K562 (cell line): ENCODE results near the gene IL4R. TPM values are rescaled to one million over a fixed set of nuclear protein-coding genes. Genes with fewer than 3 reads are reported as not detected.

Experiments
- ATAC-seq: fragments of 200-7000 bp; cut with Tn5 transposase; 3 replicates; pipeline ENCODE4 v1.9.1; 2020; ENCODE audit warnings: moderate library complexity
- BruUV-seq: library from RNA; stranded (reverse); fragments of 400-500 nt; replicated peaks from 2 replicates; lab custom pipeline; 2021; lab: Mats Ljungman, UMichigan
- CTCF ChIA-PET: fragments of 300-600 bp; formaldehyde crosslinking; extraction: SDS; loops from one replicate; lab custom pipeline; 2021; ENCODE audit warnings: low intra/inter-chr PET ratio; lab: Yijun Ruan, JAX
- POLR2A ChIA-PET: fragments of 300-600, 350-650 bp; sonication (Branson Sonifier 250); formaldehyde crosslinking; extraction: SDS; loops from one replicate; lab custom pipeline; 2021; ENCODE audit warnings: antibody characterized with exemption, inconsistent platforms; lab: Yijun Ruan, JAX
- DNase-seq, 4 experiments: peaks; one replicate each; pipeline versions ENCODE4 v3.0.0 to v3.0.0-alpha.2; 2011 to 2018; ENCODE audit warnings: low spot score in 3 of 4, mixed read lengths in 3 of 4; ENCODE audit errors: extremely low read depth in 1 of 4
- FAIRE-seq: peaks from 2 replicates; lab custom pipeline; 2011; peaks lifted over from hg19 to GRCh38; lab: Jason Lieb, UNC
- H2AFZ ChIP-seq: 2 replicates; pipeline ENCODE4 v1.6.0; 2011; ENCODE audit warnings: low read depth, low read length, control low read depth, inconsistent platforms
- H3K27ac ChIP-seq: fragments of 200-600 bp; 3 replicates; pipeline ENCODE4 v1.8.0; 2011; ENCODE audit warnings: low read depth, mild to moderate bottlenecking, control low read depth, inconsistent platforms, low read length, moderate library complexity, mixed read lengths; ENCODE audit errors: extremely low read depth
- H3K27me3 ChIP-seq, 2 experiments: fragments of 300-600 bp in 1 of 2; 2 replicates in 1 of 2; 3 replicates in 1 of 2; pipeline versions ENCODE4 v1.6.0 to v1.8.0; 2011; ENCODE audit warnings: inconsistent platforms in 2 of 2, low read length in 2 of 2, mild to moderate bottlenecking in 1 of 2, mixed read lengths in 1 of 2, moderate library complexity in 1 of 2; ENCODE audit not compliant: control insufficient read depth in 2 of 2, insufficient read depth in 2 of 2
- H3K36me3 ChIP-seq: fragments of 300-600 bp; 3 replicates; pipeline ENCODE4 v1.8.0; 2011; ENCODE audit warnings: mild to moderate bottlenecking, low read length, inconsistent platforms; ENCODE audit not compliant: control insufficient read depth, insufficient read depth
- H3K4me1 ChIP-seq, 2 experiments: fragments of 200-600 bp in 1 of 2; replicated peaks in 1 of 2; 2 replicates in 1 of 2; 3 replicates in 1 of 2; pipeline versions ENCODE4 v1.5.1 to v1.8.0; 2011; ENCODE audit warnings: inconsistent platforms in 2 of 2, low read length in 2 of 2, mild to moderate bottlenecking in 1 of 2, mixed read lengths in 1 of 2, moderate library complexity in 1 of 2; ENCODE audit not compliant: control insufficient read depth in 2 of 2, insufficient read depth in 2 of 2
- H3K4me2 ChIP-seq: 2 replicates; pipeline ENCODE4 v1.6.1; 2011; ENCODE audit warnings: low read length, control low read depth, inconsistent platforms, mixed read lengths; ENCODE audit not compliant: insufficient read depth
- H3K4me3 ChIP-seq: fragments of 200-600 bp; sonication (generic), shearing (Covaris generic); 2 replicates; pipeline ENCODE4 v1.5.1; 2016; ENCODE audit warnings: control low read depth, inconsistent platforms
- H3K79me2 ChIP-seq: fragments of 200-600 bp; 3 replicates; pipeline ENCODE4 v1.8.0; 2011; ENCODE audit warnings: low read length, inconsistent platforms; ENCODE audit not compliant: control insufficient read depth, insufficient read depth
- H3K9ac ChIP-seq, 2 experiments: 2 replicates each; pipeline versions ENCODE4 v1.6.0 to v1.6.1; 2011; ENCODE audit warnings: low read depth in 2 of 2, low read length in 2 of 2, control low read depth in 1 of 2, inconsistent platforms in 1 of 2, mild to moderate bottlenecking in 1 of 2, mixed read lengths in 1 of 2; ENCODE audit not compliant: insufficient read depth in 1 of 2
- H3K9me1 ChIP-seq: one replicate; pipeline ENCODE4 v1.6.0; 2011; ENCODE audit warnings: inconsistent platforms, mild to moderate bottlenecking, low read length, moderate library complexity; ENCODE audit not compliant: control insufficient read depth, insufficient read depth
- H3K9me3 ChIP-seq: replicated peaks from 2 replicates; pipeline ENCODE4 v1.5.1; 2011; ENCODE audit warnings: low read depth, low read length, inconsistent platforms; ENCODE audit not compliant: control insufficient read depth, insufficient read depth
- H4K20me1 ChIP-seq: replicated peaks from 2 replicates; pipeline ENCODE4 v1.6.1; 2011; ENCODE audit warnings: low read length, inconsistent platforms, mixed read lengths; ENCODE audit not compliant: control insufficient read depth, insufficient read depth
- E2F1 ChIP-seq: sonication (generic); formaldehyde crosslinking; IDR thresholded peaks from 2 replicates; pipeline ENCODE4 v1.8.1; 2023; ENCODE audit warnings: mild to moderate bottlenecking, missing genetic modification reagents, moderate library complexity
- ETV6 ChIP-seq, 3 experiments: fragments of 150-350 bp in 1 of 3; sonication (generic) in 1 of 3; formaldehyde crosslinking in 1 of 3; IDR thresholded peaks; 2 replicates each; pipeline versions ENCODE4 v1.6.1 to v1.8.0; 2014 to 2022; ENCODE audit warnings: borderline replicate concordance in 2 of 3, low read depth in 2 of 3, antibody characterized with exemption in 1 of 3, low read length in 1 of 3, mild to moderate bottlenecking in 1 of 3, missing genetic modification reagents in 1 of 3
- IRF9 ChIP-seq: fragments of 450-650 bp; IDR thresholded peaks from 2 replicates; pipeline ENCODE4 v1.6.1; 2016; ENCODE audit warnings: missing biosample characterization, missing genetic modification characterization
- NONO ChIP-seq, 2 experiments: fragments of 200-400 bp in 1 of 2; fragments of 450-650 bp in 1 of 2; formaldehyde crosslinking in 1 of 2; IDR thresholded peaks; 2 replicates each; pipeline ENCODE4 v1.6.1; 2017; ENCODE audit warnings: low read depth in 2 of 2, mild to moderate bottlenecking in 2 of 2, moderate library complexity in 2 of 2, low read length in 1 of 2
- TFAM ChIP-seq: fragments of 250-450 bp; sonication (Bioruptor Pico); conservative IDR thresholded peaks from 2 replicates; pipeline ENCODE4 v1.5.0; 2021; ENCODE audit warnings: mild to moderate bottlenecking, moderate library complexity
- ZBTB1 ChIP-seq: sonication (generic); formaldehyde crosslinking; IDR thresholded peaks from 2 replicates; pipeline ENCODE4 v1.8.1; 2023; ENCODE audit warnings: missing genetic modification reagents, low read depth, mild to moderate bottlenecking, borderline replicate concordance
- ZNF717 ChIP-seq: fragments of 250-450 bp; sonication (Bioruptor Pico); IDR thresholded peaks from 2 replicates; pipeline ENCODE4 v1.5.0; 2021
- in situ Hi-C: fragments of 300-500 bp; cut with MboI; formaldehyde crosslinking; loops from 4 replicates; pipeline ENCODE4 v1.15.0; 2018; ENCODE audit warnings: inconsistent platforms, mixed read lengths
- intact Hi-C: fragments of 100-400 bp; cut with micrococcal nuclease; formaldehyde crosslinking; loops from 2 replicates; pipeline ENCODE4 v1.14.2; 2022
- polyA plus RNA-seq, 8 experiments: library from polyadenylated mRNA; depleted of rRNA in 4 of 8; stranded (reverse) in 5 of 8; unstranded in 3 of 8; fragments of >200 nt; fragmentation: Nextera tagmentation in 2 of 8; fragmentation: Illumina TruSeq in 1 of 8; extraction: Ambion mirVana in 2 of 8; extraction: Trizol in 1 of 8; gene quantifications; 2 replicates each; pipeline versions ENCODE4 v1.2.1 to v1.2.3, GENCODE V29; 2011 to 2014; ENCODE audit warnings: inconsistent platforms in 1 of 8, missing spikeins in 1 of 8
- total RNA-seq, 7 experiments: library from RNA; depleted of rRNA in 6 of 7; stranded (reverse); fragments of >200 nt in 6 of 7; fragmentation: Illumina TruSeq in 2 of 7; extraction: Trizol in 2 of 7; gene quantifications; 2 replicates each; pipeline versions ENCODE4 v1.2.1 to v1.2.3, GENCODE V29; 2011 to 2021; ENCODE audit warnings: low replicate concordance in 1 of 7
- TF ChIP-seq, protein P1 (sequence below), 2 experiments: fragments of 150-350 bp in 1 of 2; IDR thresholded peaks; 2 replicates each; pipeline ENCODE4 v1.6.1; 2012 to 2016; ENCODE audit warnings: low read depth in 2 of 2, low read length in 2 of 2, mild to moderate bottlenecking in 1 of 2, moderate library complexity in 1 of 2
- TF ChIP-seq, protein P2 (sequence below): fragments of 250-450 bp; sonication (Bioruptor Pico); IDR thresholded peaks from 2 replicates; pipeline ENCODE4 v1.8.0; 2022; ENCODE audit warnings: moderate library complexity, mild to moderate bottlenecking, inconsistent platforms
- TF ChIP-seq, protein P3 (sequence below): sonication (generic); formaldehyde crosslinking; IDR thresholded peaks from 2 replicates; pipeline ENCODE4 v1.8.0; 2022; ENCODE audit warnings: mild to moderate bottlenecking, missing genetic modification reagents

The IL4R gene
- total and polyA plus RNA-seq, 9 of the 15 experiments (the other 6 are each of a cell fraction or from before 2014, with no cell fraction given): 0.17 to 5.8 (median 3.3) TPM

DNA sequence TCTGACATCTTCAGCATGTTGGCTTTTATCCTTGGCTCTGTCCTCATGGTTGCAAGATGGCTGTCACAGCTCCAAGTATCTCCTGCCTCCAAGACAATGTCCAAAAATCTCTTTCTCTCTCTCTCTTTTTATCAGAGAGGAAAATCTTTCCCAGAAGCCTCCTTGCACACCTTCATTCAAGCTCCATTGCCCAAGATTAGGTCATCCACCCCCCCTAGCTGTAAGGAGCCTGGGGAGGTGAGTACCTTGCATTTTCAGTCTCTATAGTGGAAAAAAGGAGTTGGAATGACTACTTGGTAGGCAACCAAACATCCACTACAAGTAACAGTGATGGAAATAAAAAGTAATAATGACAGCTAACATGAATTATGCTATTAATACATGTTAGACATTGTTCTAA is 23.2 kb upstream of the IL4R start:
- H3K27me3 ChIP-seq: peaks cover 2 to 6% of the 10 kb centered on the region in 2 experiments; a peak in 3 of 5 replicates
- H3K4me3 ChIP-seq: no peak overlapping the region
- CTCF ChIA-PET: no interaction called here
- TF ChIP-seq E2F1 (CRISPR knock-in tag) (no peak), ZBTB1 (CRISPR knock-in tag) (no peak), IRF9 (tag) (no peak), ETV6 (IDR thresholded peaks at IDR 0.05; ENCODE audit: borderline replicate concordance in 1 of 2, low read depth in 2 of 2, low read length in 1 of 2) (no peak), ETV6 (CRISPR knock-in tag; IDR thresholded peaks at IDR 0.05; ENCODE audit: borderline replicate concordance) (no peak), ZNF717 (CRISPR knock-in tag) (no peak), NONO (IDR thresholded peaks at IDR 0.05; ENCODE audit: low read depth in 2 of 2, low read length in 1 of 2) (no peak), TFAM (CRISPR knock-in tag) (no peak)
- TF ChIP-seq, protein P1, sequence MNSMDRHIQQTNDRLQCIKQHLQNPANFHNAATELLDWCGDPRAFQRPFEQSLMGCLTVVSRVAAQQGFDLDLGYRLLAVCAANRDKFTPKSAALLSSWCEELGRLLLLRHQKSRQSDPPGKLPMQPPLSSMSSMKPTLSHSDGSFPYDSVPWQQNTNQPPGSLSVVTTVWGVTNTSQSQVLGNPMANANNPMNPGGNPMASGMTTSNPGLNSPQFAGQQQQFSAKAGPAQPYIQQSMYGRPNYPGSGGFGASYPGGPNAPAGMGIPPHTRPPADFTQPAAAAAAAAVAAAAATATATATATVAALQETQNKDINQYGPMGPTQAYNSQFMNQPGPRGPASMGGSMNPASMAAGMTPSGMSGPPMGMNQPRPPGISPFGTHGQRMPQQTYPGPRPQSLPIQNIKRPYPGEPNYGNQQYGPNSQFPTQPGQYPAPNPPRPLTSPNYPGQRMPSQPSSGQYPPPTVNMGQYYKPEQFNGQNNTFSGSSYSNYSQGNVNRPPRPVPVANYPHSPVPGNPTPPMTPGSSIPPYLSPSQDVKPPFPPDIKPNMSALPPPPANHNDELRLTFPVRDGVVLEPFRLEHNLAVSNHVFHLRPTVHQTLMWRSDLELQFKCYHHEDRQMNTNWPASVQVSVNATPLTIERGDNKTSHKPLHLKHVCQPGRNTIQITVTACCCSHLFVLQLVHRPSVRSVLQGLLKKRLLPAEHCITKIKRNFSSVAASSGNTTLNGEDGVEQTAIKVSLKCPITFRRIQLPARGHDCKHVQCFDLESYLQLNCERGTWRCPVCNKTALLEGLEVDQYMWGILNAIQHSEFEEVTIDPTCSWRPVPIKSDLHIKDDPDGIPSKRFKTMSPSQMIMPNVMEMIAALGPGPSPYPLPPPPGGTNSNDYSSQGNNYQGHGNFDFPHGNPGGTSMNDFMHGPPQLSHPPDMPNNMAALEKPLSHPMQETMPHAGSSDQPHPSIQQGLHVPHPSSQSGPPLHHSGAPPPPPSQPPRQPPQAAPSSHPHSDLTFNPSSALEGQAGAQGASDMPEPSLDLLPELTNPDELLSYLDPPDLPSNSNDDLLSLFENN (IDR thresholded peaks at IDR 0.05; ENCODE audit: low read depth in 2 of 2, low read length in 2 of 2): no peak
- TF ChIP-seq, protein P2, sequence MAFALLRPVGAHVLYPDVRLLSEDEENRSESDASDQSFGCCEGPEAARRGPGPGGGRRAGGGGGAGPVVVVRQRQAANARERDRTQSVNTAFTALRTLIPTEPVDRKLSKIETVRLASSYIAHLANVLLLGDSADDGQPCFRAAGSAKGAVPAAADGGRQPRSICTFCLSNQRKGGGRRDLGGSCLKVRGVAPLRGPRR (CRISPR knock-in tag): no peak
- TF ChIP-seq, protein P3, sequence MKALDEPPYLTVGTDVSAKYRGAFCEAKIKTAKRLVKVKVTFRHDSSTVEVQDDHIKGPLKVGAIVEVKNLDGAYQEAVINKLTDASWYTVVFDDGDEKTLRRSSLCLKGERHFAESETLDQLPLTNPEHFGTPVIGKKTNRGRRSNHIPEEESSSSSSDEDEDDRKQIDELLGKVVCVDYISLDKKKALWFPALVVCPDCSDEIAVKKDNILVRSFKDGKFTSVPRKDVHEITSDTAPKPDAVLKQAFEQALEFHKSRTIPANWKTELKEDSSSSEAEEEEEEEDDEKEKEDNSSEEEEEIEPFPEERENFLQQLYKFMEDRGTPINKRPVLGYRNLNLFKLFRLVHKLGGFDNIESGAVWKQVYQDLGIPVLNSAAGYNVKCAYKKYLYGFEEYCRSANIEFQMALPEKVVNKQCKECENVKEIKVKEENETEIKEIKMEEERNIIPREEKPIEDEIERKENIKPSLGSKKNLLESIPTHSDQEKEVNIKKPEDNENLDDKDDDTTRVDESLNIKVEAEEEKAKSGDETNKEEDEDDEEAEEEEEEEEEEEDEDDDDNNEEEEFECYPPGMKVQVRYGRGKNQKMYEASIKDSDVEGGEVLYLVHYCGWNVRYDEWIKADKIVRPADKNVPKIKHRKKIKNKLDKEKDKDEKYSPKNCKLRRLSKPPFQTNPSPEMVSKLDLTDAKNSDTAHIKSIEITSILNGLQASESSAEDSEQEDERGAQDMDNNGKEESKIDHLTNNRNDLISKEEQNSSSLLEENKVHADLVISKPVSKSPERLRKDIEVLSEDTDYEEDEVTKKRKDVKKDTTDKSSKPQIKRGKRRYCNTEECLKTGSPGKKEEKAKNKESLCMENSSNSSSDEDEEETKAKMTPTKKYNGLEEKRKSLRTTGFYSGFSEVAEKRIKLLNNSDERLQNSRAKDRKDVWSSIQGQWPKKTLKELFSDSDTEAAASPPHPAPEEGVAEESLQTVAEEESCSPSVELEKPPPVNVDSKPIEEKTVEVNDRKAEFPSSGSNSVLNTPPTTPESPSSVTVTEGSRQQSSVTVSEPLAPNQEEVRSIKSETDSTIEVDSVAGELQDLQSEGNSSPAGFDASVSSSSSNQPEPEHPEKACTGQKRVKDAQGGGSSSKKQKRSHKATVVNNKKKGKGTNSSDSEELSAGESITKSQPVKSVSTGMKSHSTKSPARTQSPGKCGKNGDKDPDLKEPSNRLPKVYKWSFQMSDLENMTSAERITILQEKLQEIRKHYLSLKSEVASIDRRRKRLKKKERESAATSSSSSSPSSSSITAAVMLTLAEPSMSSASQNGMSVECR (CRISPR knock-in tag): no peak

More for the DNA sequence above, 23.2 kb upstream of the IL4R start:
- in situ Hi-C loops: no loop called here
- intact Hi-C loops: no loop called here
- H3K9ac ChIP-seq: no peak overlapping the region
- H3K27ac ChIP-seq: no peak overlapping the region
- ATAC-seq (no peak), FAIRE-seq (no peak), DNase-seq (no peak)
- no peaks in the 10 kb centered on the region for H4K20me1 ChIP-seq
- H2AFZ ChIP-seq: no peak overlapping the region
- H3K36me3 ChIP-seq: no peaks in the 10 kb centered on the region
- BruUV-seq: no TSS peak
- no peaks in the 10 kb centered on the region for H3K79me2 ChIP-seq
- H3K4me1 ChIP-seq: peaks cover 0 to 2% of the 10 kb centered on the region in 2 experiments; a peak in 1 of 5 replicates
- H3K9me3 ChIP-seq: no peaks in the 10 kb centered on the region
- POLR2A ChIA-PET: interaction anchor here (1.1 kb wide), 1 partner anchor 22 kb away, joined by 3 read pairs; the partner anchor contains the start of gene NSMCE1
- no peaks in the 10 kb centered on the region for H3K9me1 ChIP-seq
- H3K4me2 ChIP-seq: no peak overlapping the region
